HG02970 (cell line): ENCODE results near the gene OR6C70.
"Not testable (repeated sequence)": the region's sequence is repeated elsewhere in the genome, so short reads cannot be mapped to it uniquely, and the experiment has no call there.

Source experiments
- ATAC-seq: cut with Tn5 transposase; IDR thresholded peaks from one replicate; pipeline ENCODE4 v1.9.1; 2021; ENCODE audit warnings: mild to moderate bottlenecking, moderate library complexity, moderate number of reproducible peaks; ENCODE audit not compliant: unreplicated experiment, low FRiP score

The OR6C70 gene

GRCh38 chr12:55470088-55470829 lies at the start of gene OR6C70:
TSS of gene OR6C70 (minus strand) at chr12:55470138. CDS start at chr12:55470138, 0 bp downstream.
- ATAC-seq: no peak

- ATAC-seq: no peak
These were observed 46.5 kb upstream of the OR6C70 start for GRCh38 chr12:55516391-55516790.

- ATAC-seq: no peak
These were observed 45.8 kb upstream of the OR6C70 start for GRCh38 chr12:55515696-55516095.

- ATAC-seq: no peak
These were observed 31.7 kb upstream of the OR6C70 start for GRCh38 chr12:55501601-55502000.

GRCh38 chr12:55499810-55500252 lies 29.9 kb upstream of the OR6C70 start:
- no peak for ATAC-seq

- ATAC-seq: no peak
These were observed 29.3 kb upstream of the OR6C70 start for GRCh38 chr12:55499231-55499630.

GRCh38 chr12:55495490-55495889 lies 25.6 kb upstream of the OR6C70 start:
- no peak for ATAC-seq

- ATAC-seq: no peak
These were observed 22.1 kb upstream of the OR6C70 start, which contains the start of gene OR6C68 for GRCh38 chr12:55492078-55492477. TSS of gene OR6C68 (plus strand) at chr12:55492378. CDS start at chr12:55492378, 0 bp downstream.

- ATAC-seq: not testable (repeated sequence)
These were observed 14.3 kb upstream of the OR6C70 start for GRCh38 chr12:55484284-55484683.

- ATAC-seq: not testable (repeated sequence)
These were observed 9.2 kb upstream of the OR6C70 start for GRCh38 chr12:55479136-55479535.

- ATAC-seq: no peak
These were observed 2.3 kb upstream of the OR6C70 start for GRCh38 chr12:55472264-55472663.

- no peak for ATAC-seq
These were observed 647 bp downstream of the OR6C70 start for GRCh38 chr12:55469291-55469690.

- no peak for ATAC-seq
These were observed 2.1 kb downstream of the OR6C70 start for GRCh38 chr12:55467836-55468235.

- not testable (repeated sequence) for ATAC-seq
These were observed 5.0 kb downstream of the OR6C70 start for GRCh38 chr12:55464926-55465325.

GRCh38 chr12:55448825-55449224 lies 21.1 kb downstream of the OR6C70 start:
- ATAC-seq: no peak

- ATAC-seq: no peak
These were observed 23.6 kb downstream of the OR6C70 start for GRCh38 chr12:55446326-55446725.

- no peak for ATAC-seq
These were observed 24.6 kb downstream of the OR6C70 start for GRCh38 chr12:55445357-55445756.

- ATAC-seq: no peak
These were observed 26.2 kb downstream of the OR6C70 start, which contains the start of gene OR6C2 for GRCh38 chr12:55443776-55444175. TSS of gene OR6C2 (plus strand) at chr12:55444076. CDS start at chr12:55452214, 8,138 bp downstream.

- ATAC-seq: not testable (repeated sequence)
These were observed 28.7 kb downstream of the OR6C70 start for GRCh38 chr12:55441233-55441632.

GRCh38 chr12:55428331-55429243 lies 41.4 kb downstream of the OR6C70 start:
- ATAC-seq: no peak

GRCh38 chr12:55425954-55426353 lies 44.0 kb downstream of the OR6C70 start, which contains the start of gene OR6C76:
TSS of gene OR6C76 (plus strand) at chr12:55426254. CDS start at chr12:55426254, 0 bp downstream.
- ATAC-seq: no peak
